ENCODE data around the gene NR3C2. TPM values are rescaled to one million over a fixed set of nuclear protein-coding genes. Genes with fewer than 3 reads are reported as not detected.

NR3C2 gene
- total RNA-seq, 2 experiments from 2014 or later = 2.0 to 5.2 TPM

GRCh38 chr4:148053298-148054003 is 388.8 kb downstream of the NR3C2 start:
- peak overlapping the region; percentile 81; the same call in 1 of the 2 replicates for H2AFZ ChIP-seq (ENCODE audit: low read length)
- H3K27ac ChIP-seq (ENCODE audit: low read depth, low read length, poor library complexity, severe bottlenecking) = peak overlapping the region; percentile 65
- H3K4me2 ChIP-seq (ENCODE audit: low read length) = peak overlapping the region; percentile 52
- intact Hi-C loops (cut with micrococcal nuclease; ENCODE audit: unreplicated experiment) = loop anchor here (10.0 kb wide), 1 partner anchor 1211 kb away; no protein-coding TSS in a partner anchor
- no peaks in the 10 kb centered on the region for H4K20me1 ChIP-seq (ENCODE audit: insufficient read depth, low read length)
- no peaks in the 10 kb centered on the region for H3K36me3 ChIP-seq (ENCODE audit: insufficient read depth, low read length)
- POLR2A ChIA-PET = interaction anchor here (0.6 to 1.2 kb wide), 2 partner anchors 23 to 73 kb away, joined by 3 to 4 read pairs; no protein-coding TSS in a partner anchor
- H3K4me1 ChIP-seq (ENCODE audit: insufficient read depth, low read length, poor library complexity, severe bottlenecking) = peaks cover 69% of the 10 kb centered on the region
- no TSS peak for BruUV-seq (replicated peaks)
- no peak for TF ChIP-seq CTCF (conservative IDR thresholded peaks at IDR 0.05; ENCODE audit: low read length)
- no peak for TF ChIP-seq EZH2phosphoT487 (IDR thresholded peaks at IDR 0.05; ENCODE audit: borderline replicate concordance, low read depth, low read length)
- no peak overlapping the region for H3K4me3 ChIP-seq (ENCODE audit: low read depth, low read length, poor library complexity, severe bottlenecking)
- CTCF ChIA-PET (ENCODE audit: unreplicated experiment) = interaction anchor here (1.5 kb wide), 1 partner anchor 12 kb away, joined by 3 read pairs; no protein-coding TSS in a partner anchor
- H3K79me2 ChIP-seq (ENCODE audit: insufficient read depth, low read depth, low read length) = no peaks in the 10 kb centered on the region
- peak; percentile 52 for DNase-seq (ENCODE audit: low spot score)
- no peaks in the 10 kb centered on the region for H3K9me2 ChIP-seq (ENCODE audit: insufficient read depth, low read length)
- no peaks in the 10 kb centered on the region for H3K9me3 ChIP-seq (ENCODE audit: low read length)

GRCh38 chr4:148052448-148052847 is 389.8 kb downstream of the NR3C2 start:
- BruUV-seq (replicated peaks) = no TSS peak
- intact Hi-C loops (cut with micrococcal nuclease; ENCODE audit: unreplicated experiment) = loop anchor here (10.0 kb wide), 1 partner anchor 1212 kb away; no protein-coding TSS in a partner anchor
- Histone ChIP-seq H3K4me2 (ENCODE audit: low read length) (no peak overlapping the region), H3K27ac (ENCODE audit: low read depth, low read length, poor library complexity, severe bottlenecking) (peak overlapping the region; percentile 65), H4K20me1 (ENCODE audit: insufficient read depth, low read length) (no peaks in the 10 kb centered on the region), H3K9me2 (ENCODE audit: insufficient read depth, low read length) (no peaks in the 10 kb centered on the region), H3K4me1 (ENCODE audit: insufficient read depth, low read length, poor library complexity, severe bottlenecking) (peaks cover 59% of the 10 kb centered on the region), H3K9me3 (ENCODE audit: low read length) (no peaks in the 10 kb centered on the region), H3K36me3 (ENCODE audit: insufficient read depth, low read length) (no peaks in the 10 kb centered on the region), H3K4me3 (ENCODE audit: low read depth, low read length, poor library complexity, severe bottlenecking) (no peak overlapping the region), H2AFZ (ENCODE audit: low read length) (peak overlapping the region; percentile 59; the same call in 1 of the 2 replicates), H3K79me2 (ENCODE audit: insufficient read depth, low read depth, low read length) (no peaks in the 10 kb centered on the region)
- DNase-seq (ENCODE audit: low spot score) = peak; percentile 46
- ChIA-PET POLR2A (interaction anchor here (1.2 kb wide), 1 partner anchor 22 kb away, joined by 4 read pairs; no protein-coding TSS in a partner anchor), CTCF (ENCODE audit: unreplicated experiment) (no interaction called here)
- TF ChIP-seq CTCF (conservative IDR thresholded peaks at IDR 0.05; ENCODE audit: low read length) = peak; percentile 32; the same call in 1 of the 2 replicates
- TF ChIP-seq EZH2phosphoT487 (IDR thresholded peaks at IDR 0.05; ENCODE audit: borderline replicate concordance, low read depth, low read length) = no peak

- Histone ChIP-seq H3K9me2 (ENCODE audit: insufficient read depth, low read length) (no peaks in the 10 kb centered on the region), H3K4me2 (ENCODE audit: low read length) (no peak overlapping the region), H3K4me3 (ENCODE audit: low read depth, low read length, poor library complexity, severe bottlenecking) (no peak overlapping the region), H3K4me1 (ENCODE audit: insufficient read depth, low read length, poor library complexity, severe bottlenecking) (peaks cover 48% of the 10 kb centered on the region), H3K36me3 (ENCODE audit: insufficient read depth, low read length) (no peaks in the 10 kb centered on the region), H3K79me2 (ENCODE audit: insufficient read depth, low read depth, low read length) (no peaks in the 10 kb centered on the region), H3K27ac (ENCODE audit: low read depth, low read length, poor library complexity, severe bottlenecking) (no peak overlapping the region), H3K9me3 (ENCODE audit: low read length) (no peaks in the 10 kb centered on the region), H2AFZ (ENCODE audit: low read length) (peak overlapping the region; percentile 59; the same call in 1 of the 2 replicates), H4K20me1 (ENCODE audit: insufficient read depth, low read length) (no peaks in the 10 kb centered on the region)
- intact Hi-C loops (cut with micrococcal nuclease; ENCODE audit: unreplicated experiment) = loop anchor here (10.0 kb wide), 1 partner anchor 1213 kb away; no protein-coding TSS in a partner anchor
- POLR2A ChIA-PET = no interaction called here
- no peak for DNase-seq (ENCODE audit: low spot score)
- CTCF ChIA-PET (ENCODE audit: unreplicated experiment) = no interaction called here
- BruUV-seq (replicated peaks) = no TSS peak
- TF ChIP-seq CTCF (conservative IDR thresholded peaks at IDR 0.05; ENCODE audit: low read length) (no peak), EZH2phosphoT487 (IDR thresholded peaks at IDR 0.05; ENCODE audit: borderline replicate concordance, low read depth, low read length) (no peak)
These were observed 390.8 kb downstream of the NR3C2 start for GRCh38 chr4:148051403-148051802.

Data from OCI-LY7 (cell line).